ENCODE data around the gene CEP131.

GRCh38 chr17:81190591-81190990, 32.2 kb downstream of the CEP131 start:
- no peak for TF ChIP-seq POLR2A (IDR thresholded peaks at IDR 0.05)
- TF ChIP-seq CTCF (IDR thresholded peaks at IDR 0.05), result no peak
- no peak for TF ChIP-seq POLR2AphosphoS5 (IDR thresholded peaks at IDR 0.05)
- no peak for TF ChIP-seq EP300 (IDR thresholded peaks at IDR 0.05; ENCODE audit: low read depth)
